ENCODE data around the gene PHPT1. TPM values are rescaled to one million over a fixed set of nuclear protein-coding genes. Genes with fewer than 3 reads are reported as not detected.
"Not testable (repeated sequence)": the region's sequence is repeated elsewhere in the genome, so short reads cannot be mapped to it uniquely, and the experiment has no call there.

Gene PHPT1
- total RNA-seq, 1 donor: 105 TPM

- H3K4me3 ChIP-seq (ENCODE audit: low read depth, low read length): no peak overlapping the region
- TF ChIP-seq CTCF (IDR thresholded peaks at IDR 0.05; ENCODE audit: insufficient read depth, low read depth, low read length): no peak
- no peak for DNase-seq (ENCODE audit: low read depth)
Measured at GRCh38 chr9:136867917-136868316, 18.7 kb downstream of the PHPT1 start.

- H3K4me3 ChIP-seq (ENCODE audit: low read depth, low read length): no peak overlapping the region
- TF ChIP-seq CTCF (IDR thresholded peaks at IDR 0.05; ENCODE audit: insufficient read depth, low read depth, low read length): no peak
- no peak for DNase-seq (ENCODE audit: low read depth)
Measured at GRCh38 chr9:136868644-136869043, 19.4 kb downstream of the PHPT1 start.

GRCh38 chr9:136869611-136870010, 20.4 kb downstream of the PHPT1 start:
- not testable (repeated sequence) for H3K4me3 ChIP-seq (ENCODE audit: low read depth, low read length); DNase-seq (ENCODE audit: low read depth)

- no peak for TF ChIP-seq CTCF (IDR thresholded peaks at IDR 0.05; ENCODE audit: insufficient read depth, low read depth, low read length)
- DNase-seq (ENCODE audit: low read depth): no peak
- no peak overlapping the region for H3K4me3 ChIP-seq (ENCODE audit: low read depth, low read length)
Measured at GRCh38 chr9:136875155-136875554, 25.9 kb downstream of the PHPT1 start.

GRCh38 chr9:136876476-136876875, 27.3 kb downstream of the PHPT1 start:
- no peak for DNase-seq (ENCODE audit: low read depth)
- TF ChIP-seq CTCF (IDR thresholded peaks at IDR 0.05; ENCODE audit: insufficient read depth, low read depth, low read length): no peak

GRCh38 chr9:136880651-136881050, 31.4 kb downstream of the PHPT1 start:
- no peak for DNase-seq (ENCODE audit: low read depth)
- no peak overlapping the region for H3K4me3 ChIP-seq (ENCODE audit: low read depth, low read length)
- TF ChIP-seq CTCF (IDR thresholded peaks at IDR 0.05; ENCODE audit: insufficient read depth, low read depth, low read length): no peak

More at GRCh38 chr9:136876476-136876875, 27.3 kb downstream of the PHPT1 start:
- H3K4me3 ChIP-seq (ENCODE audit: low read depth, low read length): no peak overlapping the region

- no peak for TF ChIP-seq CTCF (IDR thresholded peaks at IDR 0.05; ENCODE audit: insufficient read depth, low read depth, low read length)
- DNase-seq (ENCODE audit: low read depth): peak; percentile 71
- H3K4me3 ChIP-seq (ENCODE audit: low read depth, low read length): peak overlapping the region; percentile 9
Measured at GRCh38 chr9:136881691-136882108, 32.5 kb downstream of the PHPT1 start.
